Measurements from ENCODE around the gene TRAP1.

Gene TRAP1

DNA sequence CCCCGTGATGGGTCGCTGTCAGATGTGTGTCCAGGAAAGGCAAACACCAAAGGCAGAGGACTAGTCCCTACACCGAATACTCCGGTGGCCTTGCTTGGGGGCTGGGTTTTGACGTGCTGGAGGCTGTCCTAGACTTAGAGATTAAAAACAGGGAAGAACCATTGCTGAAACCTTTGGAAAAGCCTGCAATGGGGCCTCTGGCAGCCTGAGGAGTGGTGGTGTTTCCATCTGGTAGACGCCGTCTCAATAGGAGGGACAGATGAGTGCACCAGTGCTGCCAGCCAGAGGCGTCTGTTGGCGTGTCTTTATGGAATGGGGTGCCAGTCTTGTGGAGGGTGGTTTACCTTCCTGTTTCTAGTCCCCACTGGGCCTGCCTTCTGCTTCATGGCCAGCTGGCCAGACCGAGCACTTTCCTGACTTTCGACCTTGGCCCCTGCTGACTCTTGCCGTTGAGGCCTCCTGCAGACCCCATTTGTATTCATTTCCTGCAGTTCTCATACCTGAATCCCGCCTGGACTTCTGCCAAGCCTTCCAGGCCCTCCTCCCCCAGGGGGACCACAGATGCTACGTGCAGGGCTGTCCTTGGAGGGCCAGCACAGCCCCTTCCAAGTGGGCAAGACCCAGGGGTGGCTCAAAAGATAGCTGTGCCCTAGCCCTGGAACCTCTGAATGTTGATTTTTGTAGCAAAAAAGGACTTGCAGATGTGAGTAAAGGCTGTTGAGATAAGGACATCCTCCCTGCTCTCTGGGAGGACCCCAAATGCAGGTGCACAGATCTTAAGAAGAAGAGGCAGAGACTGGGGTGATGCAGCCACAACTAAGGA is 64.7 kb downstream of the TRAP1 start:
- no peak overlapping the region for H2AFZ ChIP-seq (ENCODE audit: low read length)
- no peaks in the 10 kb centered on the region for H3K9me2 ChIP-seq (ENCODE audit: low read depth, low read length)
- TF ChIP-seq, protein P1, sequence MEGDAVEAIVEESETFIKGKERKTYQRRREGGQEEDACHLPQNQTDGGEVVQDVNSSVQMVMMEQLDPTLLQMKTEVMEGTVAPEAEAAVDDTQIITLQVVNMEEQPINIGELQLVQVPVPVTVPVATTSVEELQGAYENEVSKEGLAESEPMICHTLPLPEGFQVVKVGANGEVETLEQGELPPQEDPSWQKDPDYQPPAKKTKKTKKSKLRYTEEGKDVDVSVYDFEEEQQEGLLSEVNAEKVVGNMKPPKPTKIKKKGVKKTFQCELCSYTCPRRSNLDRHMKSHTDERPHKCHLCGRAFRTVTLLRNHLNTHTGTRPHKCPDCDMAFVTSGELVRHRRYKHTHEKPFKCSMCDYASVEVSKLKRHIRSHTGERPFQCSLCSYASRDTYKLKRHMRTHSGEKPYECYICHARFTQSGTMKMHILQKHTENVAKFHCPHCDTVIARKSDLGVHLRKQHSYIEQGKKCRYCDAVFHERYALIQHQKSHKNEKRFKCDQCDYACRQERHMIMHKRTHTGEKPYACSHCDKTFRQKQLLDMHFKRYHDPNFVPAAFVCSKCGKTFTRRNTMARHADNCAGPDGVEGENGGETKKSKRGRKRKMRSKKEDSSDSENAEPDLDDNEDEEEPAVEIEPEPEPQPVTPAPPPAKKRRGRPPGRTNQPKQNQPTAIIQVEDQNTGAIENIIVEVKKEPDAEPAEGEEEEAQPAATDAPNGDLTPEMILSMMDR (IDR thresholded peaks at IDR 0.05; ENCODE audit: low read length): no peak
- TF ChIP-seq EZH2 (IDR thresholded peaks at IDR 0.05; ENCODE audit: borderline replicate concordance, low read length): no peak
- H3K36me3 ChIP-seq (ENCODE audit: insufficient read depth, low read length): peaks cover 56% of the 10 kb centered on the region
- no peaks in the 10 kb centered on the region for H4K20me1 ChIP-seq (ENCODE audit: insufficient read depth, low read length)
- H3F3A ChIP-seq (ENCODE audit: insufficient read depth, low read length): no peaks in the 10 kb centered on the region
- no peaks in the 10 kb centered on the region for H3K27me3 ChIP-seq (ENCODE audit: insufficient read depth, low read length)
- H3K27ac ChIP-seq (ENCODE audit: low read depth, low read length, poor library complexity, severe bottlenecking): peak overlapping the region; percentile 47
- H3K9ac ChIP-seq (ENCODE audit: low read length): no peak overlapping the region
- H3K4me1 ChIP-seq (ENCODE audit: insufficient read depth, low read length, severe bottlenecking): peaks cover 34% of the 10 kb centered on the region
- H3K79me2 ChIP-seq (ENCODE audit: insufficient read depth, low read length): no peaks in the 10 kb centered on the region
- H3K4me3 ChIP-seq (ENCODE audit: low read depth, low read length, poor library complexity, severe bottlenecking): no peak overlapping the region
- H3K4me2 ChIP-seq (ENCODE audit: low read length): no peak overlapping the region
- H3K9me3 ChIP-seq (ENCODE audit: low read length): no peaks in the 10 kb centered on the region

DNA sequence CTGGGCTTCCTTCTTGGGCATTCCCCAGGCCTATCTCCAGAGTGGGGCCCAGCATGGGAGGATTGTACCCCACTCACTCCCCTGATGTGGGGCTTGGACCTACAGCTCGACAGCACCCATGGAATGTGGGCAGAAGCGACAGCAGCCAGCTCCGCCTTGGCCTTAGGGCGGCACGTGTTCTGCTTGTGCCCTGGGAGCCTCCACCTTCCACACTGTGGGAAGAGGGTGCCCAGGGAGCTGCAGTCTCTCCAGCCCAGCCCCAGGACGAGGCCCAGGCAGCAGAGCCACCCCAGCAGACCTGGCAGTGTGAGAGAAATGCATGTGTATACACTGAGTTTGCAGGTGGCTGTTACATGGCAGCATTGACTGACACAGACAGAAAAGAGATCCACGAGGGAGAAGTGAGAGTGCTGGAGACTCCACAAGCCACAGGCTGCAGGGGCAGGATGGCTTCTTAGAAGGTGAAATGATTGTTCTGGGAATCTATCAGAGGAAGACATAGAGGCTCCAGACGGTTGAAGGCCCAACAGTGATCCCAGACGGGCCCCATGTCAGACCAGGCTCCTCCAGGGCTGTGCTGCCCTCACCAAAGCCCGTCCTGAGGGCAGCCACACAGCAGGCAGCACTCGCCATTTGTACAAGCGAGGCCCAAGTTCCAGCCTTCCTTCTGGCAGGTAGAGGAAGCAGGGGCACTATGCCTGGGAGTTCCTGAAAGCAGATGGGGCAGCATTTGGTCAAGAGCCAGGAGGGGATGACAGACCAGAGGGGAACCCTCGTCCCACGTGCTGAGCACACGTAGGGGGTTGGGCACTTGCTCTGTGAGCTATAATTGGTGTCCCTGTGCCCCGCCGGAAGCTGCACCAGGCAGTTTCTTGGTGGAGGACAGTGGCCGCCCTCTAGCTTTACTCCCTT is 65.6 kb downstream of the TRAP1 start:
- Histone ChIP-seq H2AFZ (ENCODE audit: low read length) (no peak overlapping the region), H3F3A (ENCODE audit: insufficient read depth, low read length) (no peaks in the 10 kb centered on the region), H3K4me2 (ENCODE audit: low read length) (no peak overlapping the region), H3K27me3 (ENCODE audit: insufficient read depth, low read length) (no peaks in the 10 kb centered on the region), H3K9me3 (ENCODE audit: low read length) (no peaks in the 10 kb centered on the region), H3K27ac (ENCODE audit: low read depth, low read length, poor library complexity, severe bottlenecking) (peak overlapping the region; percentile 47), H3K36me3 (ENCODE audit: insufficient read depth, low read length) (peaks cover 48% of the 10 kb centered on the region), H3K4me1 (ENCODE audit: insufficient read depth, low read length, severe bottlenecking) (peaks cover 34% of the 10 kb centered on the region), H3K9ac (ENCODE audit: low read length) (no peak overlapping the region; the same call in 1 of the 2 replicates), H3K9me2 (ENCODE audit: low read depth, low read length) (no peaks in the 10 kb centered on the region), H3K79me2 (ENCODE audit: insufficient read depth, low read length) (no peaks in the 10 kb centered on the region), H3K4me3 (ENCODE audit: low read depth, low read length, poor library complexity, severe bottlenecking) (no peak overlapping the region), H4K20me1 (ENCODE audit: insufficient read depth, low read length) (no peaks in the 10 kb centered on the region)
- TF ChIP-seq EZH2 (IDR thresholded peaks at IDR 0.05; ENCODE audit: borderline replicate concordance, low read length): no peak
- TF ChIP-seq, protein P1 (IDR thresholded peaks at IDR 0.05; ENCODE audit: low read length): no peak

DNA sequence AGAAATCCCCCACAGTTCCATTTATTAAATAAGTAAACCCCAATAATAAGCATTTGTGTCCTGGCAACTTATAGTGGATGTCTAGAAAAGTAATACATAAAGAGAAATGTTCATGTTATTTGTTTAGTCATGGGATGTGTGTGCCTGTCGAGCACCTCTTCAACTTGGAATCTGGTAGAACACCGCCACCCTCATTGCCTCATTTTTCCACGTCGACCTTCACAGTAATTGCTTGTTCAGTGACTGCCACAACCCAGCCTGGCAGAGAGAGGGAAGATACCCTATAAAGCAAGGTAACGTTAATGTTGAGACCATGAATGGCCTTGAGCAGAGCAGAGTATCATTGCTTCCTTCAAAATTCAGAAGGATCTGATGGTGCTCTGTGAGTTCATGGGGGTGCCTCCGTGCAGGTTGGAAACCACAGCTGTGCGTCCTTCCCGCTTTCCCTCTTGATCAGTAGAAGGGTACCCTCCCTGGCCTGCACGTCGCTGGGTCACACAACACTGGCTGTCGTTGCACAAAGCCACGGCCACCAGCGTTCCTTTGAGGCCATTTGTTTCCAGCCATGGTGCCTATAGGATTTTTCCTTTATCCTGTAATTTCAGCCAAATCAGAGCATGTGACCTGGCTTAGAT is 66.6 kb downstream of the TRAP1 start:
- no peaks in the 10 kb centered on the region for H3K79me2 ChIP-seq (ENCODE audit: insufficient read depth, low read length)
- peaks cover 32% of the 10 kb centered on the region for H3K4me1 ChIP-seq (ENCODE audit: insufficient read depth, low read length, severe bottlenecking)
- H2AFZ ChIP-seq (ENCODE audit: low read length): no peak overlapping the region
- H3K27ac ChIP-seq (ENCODE audit: low read depth, low read length, poor library complexity, severe bottlenecking): no peak overlapping the region
- H3K4me3 ChIP-seq (ENCODE audit: low read depth, low read length, poor library complexity, severe bottlenecking): no peak overlapping the region
- TF ChIP-seq, protein P1 (IDR thresholded peaks at IDR 0.05; ENCODE audit: low read length): no peak
- no peak for TF ChIP-seq EZH2 (IDR thresholded peaks at IDR 0.05; ENCODE audit: borderline replicate concordance, low read length)
- no peaks in the 10 kb centered on the region for H3K9me2 ChIP-seq (ENCODE audit: low read depth, low read length)
- H3K9me3 ChIP-seq (ENCODE audit: low read length): no peaks in the 10 kb centered on the region
- no peaks in the 10 kb centered on the region for H3K27me3 ChIP-seq (ENCODE audit: insufficient read depth, low read length)
- peaks cover 41% of the 10 kb centered on the region; the same call in 1 of the 2 replicates for H3K36me3 ChIP-seq (ENCODE audit: insufficient read depth, low read length)
- H4K20me1 ChIP-seq (ENCODE audit: insufficient read depth, low read length): no peaks in the 10 kb centered on the region
- no peaks in the 10 kb centered on the region for H3F3A ChIP-seq (ENCODE audit: insufficient read depth, low read length)
- H3K4me2 ChIP-seq (ENCODE audit: low read length): no peak overlapping the region
- no peak overlapping the region for H3K9ac ChIP-seq (ENCODE audit: low read length)

Measured in OCI-LY1 (cell line).